Liver (tissue), 9 donors: Measurements from ENCODE around the gene FEZ2. TPM values are rescaled to one million over a fixed set of nuclear protein-coding genes. Genes with fewer than 3 reads are reported as not detected.

Source experiments
- DNase-seq: peaks from one replicate; pipeline ENCODE4 v3.0.0-alpha.2; 2017; ENCODE audit warnings: low spot score
- H3K27ac ChIP-seq, 2 donors: one replicate each; pipeline ENCODE4 v1.7.0; 2013; ENCODE audit warnings: inconsistent platforms in 2 of 2, low read length in 2 of 2, control low read depth in 1 of 2, low read depth in 1 of 2, mild to moderate bottlenecking in 1 of 2
- H3K27me3 ChIP-seq, 4 donors: one replicate each; pipeline versions ENCODE4 v1.6.1 to v1.7.0; 2013; ENCODE audit warnings: low read length in 3 of 4, inconsistent platforms in 1 of 4, mild to moderate bottlenecking in 1 of 4, moderate library complexity in 1 of 4; ENCODE audit not compliant: control insufficient read depth in 4 of 4, insufficient read depth in 4 of 4
- H3K36me3 ChIP-seq, 4 donors: one replicate each; pipeline versions ENCODE4 v1.6.1 to v1.7.0; 2013; ENCODE audit warnings: low read length in 3 of 4, mild to moderate bottlenecking in 3 of 4, low read depth in 1 of 4, moderate library complexity in 1 of 4; ENCODE audit not compliant: control insufficient read depth in 4 of 4, insufficient read depth in 3 of 4
- H3K4me1 ChIP-seq, 4 donors: one replicate each; pipeline versions ENCODE4 v1.6.1 to v1.7.0; 2013; ENCODE audit warnings: low read length in 3 of 4, mild to moderate bottlenecking in 3 of 4, moderate library complexity in 1 of 4; ENCODE audit not compliant: control insufficient read depth in 4 of 4, insufficient read depth in 4 of 4
- H3K4me3 ChIP-seq, 3 donors: one replicate each; pipeline versions ENCODE4 v1.6.1 to v1.7.0; 2013; ENCODE audit warnings: low read length in 3 of 3, control low read depth in 1 of 3, low read depth in 1 of 3, mild to moderate bottlenecking in 1 of 3
- H3K9ac ChIP-seq, 2 donors: one replicate each; pipeline ENCODE4 v1.7.0; 2013; ENCODE audit warnings: low read length in 2 of 2, mild to moderate bottlenecking in 2 of 2, moderate library complexity in 2 of 2, control low read depth in 1 of 2, low read depth in 1 of 2
- H3K9me3 ChIP-seq, 4 donors: one replicate each; pipeline versions ENCODE4 v1.6.1 to v1.7.0; 2013; ENCODE audit warnings: low read length in 3 of 4; ENCODE audit not compliant: control insufficient read depth in 4 of 4
- ATF3 ChIP-seq: IDR thresholded peaks from 2 replicates; pipeline ENCODE4 v1.6.1; 2016; ENCODE audit warnings: antibody characterized with exemption
- CTCF ChIP-seq: fragments of 150-350 bp; IDR thresholded peaks from 2 replicates; pipeline ENCODE4 v1.5.1; 2017; ENCODE audit warnings: improper control_type of control experiment, low read depth, low read length; ENCODE audit not compliant: missing input control
- EGR1 ChIP-seq, 2 donors: IDR thresholded peaks; 2 replicates each; pipeline ENCODE4 v1.6.1; 2016 to 2018; ENCODE audit warnings: antibody characterized with exemption in 2 of 2, low read depth in 2 of 2
- FOXA1 ChIP-seq: IDR thresholded peaks from 2 replicates; pipeline ENCODE4 v1.6.1; 2016; ENCODE audit warnings: antibody characterized with exemption
- GABPA ChIP-seq, 2 donors: IDR thresholded peaks in 1 of 2; conservative IDR thresholded peaks in 1 of 2; 2 replicates each; pipeline ENCODE4 v1.6.1; 2016; ENCODE audit warnings: antibody characterized with exemption in 2 of 2, mild to moderate bottlenecking in 1 of 2, moderate library complexity in 1 of 2
- HNF4A ChIP-seq, 2 donors: conservative IDR thresholded peaks; 2 replicates each; pipeline ENCODE4 v1.6.1; 2016; ENCODE audit warnings: antibody characterized with exemption in 2 of 2, mild to moderate bottlenecking in 2 of 2
- HNF4G ChIP-seq: IDR thresholded peaks from 2 replicates; pipeline ENCODE4 v1.6.1; 2016; ENCODE audit warnings: antibody characterized with exemption
- MAX ChIP-seq: IDR thresholded peaks from 2 replicates; pipeline ENCODE4 v1.6.1; 2016; ENCODE audit warnings: antibody characterized with exemption
- NR2F2 ChIP-seq: IDR thresholded peaks from 2 replicates; pipeline ENCODE4 v1.6.1; 2016; ENCODE audit warnings: antibody characterized with exemption
- RAD21 ChIP-seq, 2 donors: IDR thresholded peaks; 2 replicates each; pipeline ENCODE4 v1.6.1; 2016; ENCODE audit warnings: antibody characterized with exemption in 2 of 2, mild to moderate bottlenecking in 2 of 2
- REST ChIP-seq: IDR thresholded peaks from 2 replicates; pipeline ENCODE4 v1.6.1; 2016; ENCODE audit warnings: antibody characterized with exemption, mild to moderate bottlenecking
- RXRA ChIP-seq, 2 donors: IDR thresholded peaks; 2 replicates each; pipeline ENCODE4 v1.6.1; 2017 to 2018; ENCODE audit warnings: antibody characterized with exemption in 2 of 2, mild to moderate bottlenecking in 1 of 2
- SP1 ChIP-seq: IDR thresholded peaks from 2 replicates; pipeline ENCODE4 v1.6.1; 2018; ENCODE audit warnings: antibody characterized with exemption, mild to moderate bottlenecking
- TAF1 ChIP-seq: conservative IDR thresholded peaks from 2 replicates; pipeline ENCODE4 v1.6.1; 2016; ENCODE audit warnings: antibody characterized with exemption, mild to moderate bottlenecking
- YY1 ChIP-seq: IDR thresholded peaks from 2 replicates; pipeline ENCODE4 v1.6.1; 2016; ENCODE audit warnings: antibody characterized with exemption, mild to moderate bottlenecking
- ZBTB33 ChIP-seq: IDR thresholded peaks from 2 replicates; pipeline ENCODE4 v1.6.1; 2016; ENCODE audit warnings: antibody characterized with exemption
- WGBS: extraction: QIAGEN DNeasy Blood & Tissue Kit; methylation state at CpG from one replicate; pipeline ENCODE4 v1.1.7; 2013; 5-methylcytosine and 5-hydroxymethylcytosine counted together
- polyA plus RNA-seq, 2 donors: library from polyadenylated mRNA; stranded (reverse) in 1 of 2; unstranded in 1 of 2; fragments of 200-250 nt in 1 of 2; fragments of >200 nt in 1 of 2; fragmentation: Nextera tagmentation in 1 of 2; extraction: Ambion mirVana in 1 of 2; gene quantifications; one replicate each; pipeline versions ENCODE4 v1.2.1 to v1.2.3, GENCODE V29; 2013 to 2015
- total RNA-seq, 2 donors: library from RNA; depleted of rRNA; stranded (reverse); fragments of >200 nt; gene quantifications; one replicate each; pipeline ENCODE4 v1.2.3, GENCODE V29; 2014
- donor health status: healthy.
- donor health status: healthy.
- donor health status: healthy.
- donor health status: healthy.
- donor health status: healthy.

FEZ2 gene
- total and polyA plus RNA-seq, 4 donors: 11.9 to 16.1 (median 14.1) TPM

GRCh38 chr2:36515538-36515937 lies 82.4 kb downstream of the FEZ2 start:
- Histone ChIP-seq H3K4me3 (no peak overlapping the region), H3K27me3 (no peaks in the 10 kb centered on the region), H3K9me3 (no peaks in the 10 kb centered on the region), H3K4me1 (no peaks in the 10 kb centered on the region), H3K27ac (no peak overlapping the region), H3K36me3 (peaks cover 0 to 2% (median 0%) of the 10 kb centered on the region in 4 donors), H3K9ac (no peak overlapping the region)
- WGBS: 95% methylated on average over 7 of the region's 7 CpGs
- DNase-seq: no peak
- TF ChIP-seq RAD21 (IDR thresholded peaks at IDR 0.05) (no peak), HNF4A (conservative IDR thresholded peaks at IDR 0.05) (no peak), ATF3 (no peak), HNF4G (no peak), NR2F2 (no peak), EGR1 (IDR thresholded peaks at IDR 0.05; ENCODE audit: low read depth in 2 of 2) (no peak), MAX (no peak), RXRA (IDR thresholded peaks at IDR 0.05) (no peak), GABPA (IDR thresholded peaks at IDR 0.05 in 1 of 2, conservative IDR thresholded peaks at IDR 0.05 in 1 of 2) (no peak), YY1 (no peak), FOXA1 (no peak)

GRCh38 chr2:36513661-36514060 lies 84.3 kb downstream of the FEZ2 start:
- Histone ChIP-seq H3K9ac (no peak overlapping the region), H3K36me3 (no peaks in the 10 kb centered on the region), H3K27ac (no peak overlapping the region), H3K27me3 (no peaks in the 10 kb centered on the region), H3K4me3 (no peak overlapping the region), H3K9me3 (no peaks in the 10 kb centered on the region), H3K4me1 (no peaks in the 10 kb centered on the region)
- DNase-seq: no peak
- no peak for TF ChIP-seq REST
- TF ChIP-seq HNF4G: no peak
- TF ChIP-seq CTCF: no peak
- no peak for TF ChIP-seq TAF1
- no peak for TF ChIP-seq ATF3
- TF ChIP-seq RXRA (IDR thresholded peaks at IDR 0.05): no peak
- TF ChIP-seq MAX: no peak
- no peak for TF ChIP-seq SP1
- no peak for TF ChIP-seq ZBTB33
- 95% methylated on average over 2 of the region's 2 CpGs for WGBS
